GM12878 (cell line): Measurements from ENCODE around the gene HTR1D. TPM values are rescaled to one million over a fixed set of nuclear protein-coding genes. Genes with fewer than 3 reads are reported as not detected.

Source experiments
- ATAC-seq: fragments of 200-7000 bp; cut with Tn5 transposase; 3 replicates; pipeline ENCODE4 v1.9.1; 2020; ENCODE audit warnings: mild to moderate bottlenecking, moderate library complexity
- BruUV-seq: library from RNA; stranded (reverse); fragments of 400-500 nt; replicated peaks from 2 replicates; lab custom pipeline; 2021; lab: Mats Ljungman, UMichigan
- CTCF ChIA-PET: fragments of 300-600 bp; sonication (Branson Sonifier 250); formaldehyde crosslinking; extraction: SDS; loops from one replicate; lab custom pipeline; 2021; ENCODE audit warnings: inconsistent platforms; lab: Yijun Ruan, JAX
- POLR2A ChIA-PET: fragments of 350-600 bp; formaldehyde crosslinking; extraction: SDS; loops from one replicate; lab custom pipeline; 2021; ENCODE audit warnings: inconsistent platforms; lab: Charles Lee
- RAD21 ChIA-PET: fragments of 300-600 bp; sonication (Branson Sonifier 250); formaldehyde crosslinking; loops from one replicate; lab custom pipeline; 2023; ENCODE audit warnings: antibody characterized with exemption; ENCODE audit not compliant: unreplicated experiment; lab: Charles Lee
- SMC1A ChIA-PET: fragments of 300-600 bp; sonication (Branson Sonifier 250); formaldehyde crosslinking; loops from one replicate; lab custom pipeline; 2023; ENCODE audit not compliant: unreplicated experiment, uncharacterized antibody; lab: Charles Lee
- DNase-seq: peaks from one replicate; pipeline ENCODE4 v3.0.0-alpha.2; 2011; ENCODE audit warnings: low read depth, low spot score
- FAIRE-seq: peaks from 3 replicates; lab custom pipeline; 2011; peaks lifted over from hg19 to GRCh38; lab: Jason Lieb, UNC
- H2AFZ ChIP-seq: 2 replicates; pipeline ENCODE4 v1.6.0; 2011; ENCODE audit warnings: low read depth, low read length, control low read depth; ENCODE audit not compliant: control insufficient read depth
- H3K27ac ChIP-seq: 2 replicates; pipeline ENCODE4 v1.5.1; 2011; ENCODE audit warnings: control low read depth; ENCODE audit not compliant: control insufficient read depth, insufficient read depth
- H3K27me3 ChIP-seq, 2 experiments: replicated peaks in 1 of 2; 2 replicates each; pipeline versions ENCODE4 v1.6.0 to v1.6.1; 2011; ENCODE audit warnings: low read length in 1 of 2; ENCODE audit not compliant: control insufficient read depth in 2 of 2, insufficient read depth in 2 of 2
- H3K36me3 ChIP-seq, 2 experiments: 2 replicates each; pipeline ENCODE4 v1.5.1; 2011; ENCODE audit warnings: low read length in 1 of 2; ENCODE audit not compliant: control insufficient read depth in 2 of 2, insufficient read depth in 2 of 2
- H3K4me1 ChIP-seq: 2 replicates; pipeline ENCODE4 v1.6.1; 2011; ENCODE audit warnings: mild to moderate bottlenecking, low read length, moderate library complexity, mixed read lengths; ENCODE audit not compliant: control insufficient read depth, insufficient read depth
- H3K4me2 ChIP-seq: 2 replicates; pipeline ENCODE4 v1.6.0; 2011; ENCODE audit warnings: control low read depth; ENCODE audit not compliant: control insufficient read depth, insufficient read depth
- H3K4me3 ChIP-seq: fragments of 200-600 bp; sonication (generic); 2 replicates; pipeline ENCODE4 v1.5.1; 2016
- H3K79me2 ChIP-seq: 2 replicates; pipeline ENCODE4 v1.6.0; 2011; ENCODE audit warnings: low read length; ENCODE audit not compliant: control insufficient read depth, insufficient read depth
- H3K9ac ChIP-seq: 2 replicates; pipeline ENCODE4 v1.8.0; 2011; ENCODE audit warnings: low read length, control low read depth, mixed read lengths; ENCODE audit not compliant: control insufficient read depth, insufficient read depth
- H3K9me3 ChIP-seq: replicated peaks from 3 replicates; pipeline ENCODE4 v1.5.1; 2011; ENCODE audit warnings: mild to moderate bottlenecking, low read length; ENCODE audit not compliant: control insufficient read depth, insufficient read depth
- H4K20me1 ChIP-seq: 2 replicates; pipeline ENCODE4 v1.6.0; 2011; ENCODE audit not compliant: control insufficient read depth, insufficient read depth
- CREB1 ChIP-seq: IDR thresholded peaks from 2 replicates; pipeline ENCODE4 v1.6.1; 2012; ENCODE audit warnings: low read depth, mild to moderate bottlenecking, inconsistent platforms
- ETV6 ChIP-seq, 2 experiments: fragments of 450-650 bp in 1 of 2; IDR thresholded peaks in 1 of 2; conservative IDR thresholded peaks in 1 of 2; 2 replicates each; pipeline ENCODE4 v1.6.1; 2014; ENCODE audit warnings: antibody characterized with exemption in 1 of 2, borderline replicate concordance in 1 of 2, low read depth in 1 of 2, mild to moderate bottlenecking in 1 of 2, moderate library complexity in 1 of 2
- HSF1 ChIP-seq: fragments of 150-350 bp; IDR thresholded peaks from 2 replicates; pipeline ENCODE4 v1.6.1; 2014; ENCODE audit warnings: mild to moderate bottlenecking, low read depth, low read length
- PKNOX1 ChIP-seq: fragments of 450-650 bp; IDR thresholded peaks from 2 replicates; pipeline ENCODE4 v1.6.1; 2016; ENCODE audit warnings: mild to moderate bottlenecking
- POLR2AphosphoS5 ChIP-seq: IDR thresholded peaks from 2 replicates; pipeline ENCODE4 v1.6.1; 2011; ENCODE audit warnings: mild to moderate bottlenecking, low read length, inconsistent platforms
- RAD51 ChIP-seq: fragments of 450-650 bp; IDR thresholded peaks from 2 replicates; pipeline ENCODE4 v1.6.1; 2016; ENCODE audit warnings: moderate library complexity, mild to moderate bottlenecking, inconsistent platforms
- RUNX3 ChIP-seq: IDR thresholded peaks from 2 replicates; pipeline ENCODE4 v1.6.1; 2012; ENCODE audit warnings: low read length, inconsistent platforms
- SMARCA5 ChIP-seq: fragments of 450-650 bp; IDR thresholded peaks from 2 replicates; pipeline ENCODE4 v1.6.1; 2017; ENCODE audit warnings: mild to moderate bottlenecking
- SMC3 ChIP-seq: IDR thresholded peaks from 2 replicates; pipeline ENCODE4 v1.6.1; 2011; ENCODE audit warnings: low read length, improper control_type of control experiment, borderline replicate concordance
- TARDBP ChIP-seq: IDR thresholded peaks from 2 replicates; pipeline ENCODE4 v1.6.1; 2016; ENCODE audit warnings: borderline replicate concordance
- TCF7 ChIP-seq: IDR thresholded peaks from 2 replicates; pipeline ENCODE4 v1.6.1; 2014; ENCODE audit warnings: antibody characterized with exemption, borderline replicate concordance
- YY1 ChIP-seq: IDR thresholded peaks from 2 replicates; pipeline ENCODE4 v1.6.1; 2011; ENCODE audit warnings: low read depth, mild to moderate bottlenecking, low read length
- ZBTB33 ChIP-seq: fragments of 450-650 bp; IDR thresholded peaks from 2 replicates; pipeline ENCODE4 v1.6.1; 2017; ENCODE audit warnings: mild to moderate bottlenecking
- ZSCAN29 ChIP-seq: fragments of 450-650 bp; IDR thresholded peaks from 2 replicates; pipeline ENCODE4 v1.6.1; 2017; ENCODE audit warnings: mild to moderate bottlenecking, moderate library complexity
- WGBS: methylation state at CpG from one replicate; pipeline ENCODE4 v1.1.6; 2016; ENCODE audit warnings: low lambda C conversion rate; ENCODE audit not compliant: insufficient replicate concordance, insufficient coverage; ENCODE audit errors: missing lambda C conversion rate; 5-methylcytosine and 5-hydroxymethylcytosine counted together
- in situ Hi-C: fragments of 300-500 bp; cut with MboI; formaldehyde crosslinking; loops from 9 replicates; pipeline ENCODE4 v1.14.3; 2018; ENCODE audit warnings: mixed read lengths
- intact Hi-C: fragments of 100-400 bp; cut with micrococcal nuclease; formaldehyde crosslinking; loops from one replicate; pipeline ENCODE4 v1.14.2; 2022; ENCODE audit not compliant: unreplicated experiment
- polyA plus RNA-seq, 11 experiments: library from polyadenylated mRNA; depleted of rRNA in 4 of 11; unstranded in 6 of 11; stranded (reverse) in 5 of 11; fragments of >200 nt; fragmentation: Nextera tagmentation in 4 of 11; fragmentation: Illumina TruSeq in 1 of 11; extraction: Ambion mirVana in 4 of 11; extraction: Trizol in 1 of 11; gene quantifications; 1 replicate in 1 of 11; 2 replicates in 10 of 11; pipeline versions ENCODE4 v1.2.1 to v1.2.3, GENCODE V29; 2011 to 2016; ENCODE audit warnings: inconsistent platforms in 2 of 11, missing spikeins in 2 of 11, low read depth in 1 of 11
- total RNA-seq, 4 experiments: library from RNA; depleted of rRNA in 3 of 4; stranded (reverse); fragments of >200 nt in 3 of 4; fragmentation: Illumina TruSeq in 1 of 4; extraction: Trizol in 1 of 4; gene quantifications; 2 replicates each; pipeline versions ENCODE4 v1.2.1 to v1.2.3, GENCODE V29; 2013 to 2021

Gene HTR1D
- total and polyA plus RNA-seq, 10 of the 15 experiments (the other 5 are each of a cell fraction or from before 2014, with no cell fraction given), result 0.07 TPM; not detected in 9

GRCh38 chr1:23222331-23222730 is 5.0 kb upstream of the HTR1D start:
- H3K4me3 ChIP-seq, result no peak overlapping the region
- TF ChIP-seq ZSCAN29 (no peak), RUNX3 (no peak), POLR2AphosphoS5 (no peak), ZBTB33 (no peak), RAD51 (no peak), CREB1 (no peak), TARDBP (no peak), HSF1 (no peak), SMARCA5 (no peak), ETV6 (conservative IDR thresholded peaks at IDR 0.05 in 1 of 2, IDR thresholded peaks at IDR 0.05 in 1 of 2; ENCODE audit: borderline replicate concordance in 1 of 2, low read depth in 1 of 2) (no peak), PKNOX1 (no peak), TCF7 (no peak), YY1 (no peak), SMC3 (no peak)
- TF ChIP-seq, all 136 proteins: peak for 0
- BruUV-seq, result no TSS peak
- no peak overlapping the region for H3K4me2 ChIP-seq
- H3K79me2 ChIP-seq, result no peaks in the 10 kb centered on the region
- ChIA-PET RAD21 (no interaction called here), SMC1A (no interaction called here), POLR2A (no interaction called here), CTCF (no interaction called here)
- FAIRE-seq (no peak), ATAC-seq (no peak), DNase-seq (no peak)
- no peak overlapping the region for H3K9ac ChIP-seq
- intact Hi-C loops, result no loop called here
- no peaks in the 10 kb centered on the region for H3K36me3 ChIP-seq
- no peak overlapping the region for H3K27ac ChIP-seq
- H3K4me1 ChIP-seq, result no peaks in the 10 kb centered on the region
- H3K9me3 ChIP-seq, result no peaks in the 10 kb centered on the region
- WGBS, result 52% methylated on average over 2 of the region's 2 CpGs
- in situ Hi-C loops, result no loop called here
- H4K20me1 ChIP-seq, result no peaks in the 10 kb centered on the region
- no peak overlapping the region for H2AFZ ChIP-seq
- no peaks in the 10 kb centered on the region; a peak in 2 of 4 replicates for H3K27me3 ChIP-seq
